Measurements from ENCODE around the gene BLMH.

Gene BLMH

GRCh38 chr17:30249460-30249859, 42.3 kb downstream of the BLMH start:
- no peaks in the 10 kb centered on the region for H3K9me3 Mint-ChIP-seq
- H3K4me1 Mint-ChIP-seq (ENCODE audit: low read depth): no peaks in the 10 kb centered on the region
- H3K4me3 Mint-ChIP-seq: no peak overlapping the region
- H3K27ac Mint-ChIP-seq: no peak overlapping the region
- H3K36me3 Mint-ChIP-seq (ENCODE audit: low read depth): peaks cover 36% of the 10 kb centered on the region
- no peaks in the 10 kb centered on the region for H3K27me3 Mint-ChIP-seq (ENCODE audit: low read depth)

DNA sequence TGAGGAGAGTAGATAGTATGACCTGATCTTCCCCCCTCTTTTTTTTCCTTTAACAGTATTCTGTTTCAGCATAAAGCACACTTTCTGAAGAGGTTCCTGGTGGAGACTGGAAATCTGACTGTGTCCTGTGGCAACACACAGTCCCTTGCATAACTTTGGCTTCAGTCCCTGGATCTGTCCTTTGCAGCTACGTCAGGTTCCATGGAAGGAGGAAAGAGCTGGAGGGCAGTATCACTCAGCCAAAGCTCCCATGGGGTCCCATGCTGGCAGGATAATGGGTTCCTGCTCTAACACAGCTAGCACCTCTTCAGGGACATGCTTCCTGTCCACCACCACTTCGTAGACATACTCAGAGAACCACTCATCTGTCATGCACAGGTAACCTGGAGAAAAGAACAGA, 43.0 kb downstream of the BLMH start:
- Mint-ChIP-seq H3K9me3 (no peaks in the 10 kb centered on the region), H3K4me3 (no peak overlapping the region), H3K27ac (no peak overlapping the region), H3K27me3 (ENCODE audit: low read depth) (no peaks in the 10 kb centered on the region), H3K36me3 (ENCODE audit: low read depth) (peaks cover 36% of the 10 kb centered on the region), H3K4me1 (ENCODE audit: low read depth) (no peaks in the 10 kb centered on the region)

DNA sequence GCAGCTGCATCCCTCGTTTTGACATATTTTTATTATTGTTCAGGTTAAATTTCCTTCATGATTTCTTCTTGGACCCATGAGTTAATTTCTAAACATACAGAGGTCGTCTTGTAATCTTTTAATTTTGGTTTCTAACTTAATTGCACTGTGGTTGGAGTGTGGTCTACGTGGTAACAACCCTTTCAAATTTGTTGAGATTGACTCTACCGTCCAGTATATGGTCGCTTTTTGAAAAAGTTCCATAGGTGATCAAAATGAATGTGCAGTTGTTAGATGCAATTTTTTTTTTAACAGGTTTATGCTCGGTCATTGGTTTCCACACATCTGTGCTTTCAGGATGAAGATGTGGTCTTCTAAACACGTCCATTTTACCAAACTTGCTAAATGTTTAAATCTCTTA, 45.3 kb downstream of the BLMH start:
- Mint-ChIP-seq H3K4me1 (ENCODE audit: low read depth) (peaks cover 3% of the 10 kb centered on the region), H3K27ac (no peak overlapping the region)

GRCh38 chr17:30244853-30245385, 46.8 kb downstream of the BLMH start:
- peaks cover 9% of the 10 kb centered on the region for H3K27me3 Mint-ChIP-seq (ENCODE audit: low read depth)
- H3K4me3 Mint-ChIP-seq: no peak overlapping the region
- no peaks in the 10 kb centered on the region for H3K9me3 Mint-ChIP-seq
- peaks cover 3% of the 10 kb centered on the region for H3K4me1 Mint-ChIP-seq (ENCODE audit: low read depth)
- H3K36me3 Mint-ChIP-seq (ENCODE audit: low read depth): peaks cover 24% of the 10 kb centered on the region
- H3K27ac Mint-ChIP-seq: no peak overlapping the region

More for the DNA sequence above, 45.3 kb downstream of the BLMH start:
- Mint-ChIP-seq H3K9me3 (no peaks in the 10 kb centered on the region), H3K27me3 (ENCODE audit: low read depth) (peaks cover 4% of the 10 kb centered on the region), H3K36me3 (ENCODE audit: low read depth) (peaks cover 31% of the 10 kb centered on the region), H3K4me3 (no peak overlapping the region)

DNA sequence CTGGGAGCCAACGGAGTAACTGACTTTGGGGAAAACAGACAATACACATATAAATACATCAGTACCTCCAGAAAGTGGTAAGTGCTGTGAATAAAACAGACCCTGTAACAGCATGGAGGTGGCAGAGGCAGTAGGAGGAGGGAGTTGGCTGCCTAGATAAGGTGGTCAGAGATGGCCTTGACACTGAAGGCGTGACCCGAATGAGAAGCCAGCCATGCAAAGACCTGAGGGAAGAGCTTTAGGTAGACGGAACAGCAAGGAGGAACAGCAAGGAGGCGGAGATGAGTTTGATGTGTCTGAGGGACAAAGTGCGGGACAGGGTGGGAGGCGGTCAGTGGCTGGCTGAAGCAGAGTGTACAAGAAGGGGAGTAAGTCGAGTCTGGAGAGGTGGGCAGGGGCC, 48.2 kb downstream of the BLMH start:
- Mint-ChIP-seq H3K4me1 (ENCODE audit: low read depth) (peaks cover 6% of the 10 kb centered on the region), H3K27ac (no peak overlapping the region), H3K36me3 (ENCODE audit: low read depth) (peaks cover 18% of the 10 kb centered on the region), H3K4me3 (no peak overlapping the region), H3K9me3 (no peaks in the 10 kb centered on the region), H3K27me3 (ENCODE audit: low read depth) (peaks cover 21% of the 10 kb centered on the region)

- Mint-ChIP-seq H3K27ac (no peak overlapping the region), H3K27me3 (ENCODE audit: low read depth) (peaks cover 27% of the 10 kb centered on the region), H3K4me3 (no peak overlapping the region), H3K4me1 (ENCODE audit: low read depth) (peaks cover 7% of the 10 kb centered on the region), H3K9me3 (no peaks in the 10 kb centered on the region), H3K36me3 (ENCODE audit: low read depth) (peaks cover 13% of the 10 kb centered on the region)
These were observed 48.7 kb downstream of the BLMH start for GRCh38 chr17:30243002-30243401.

GRCh38 chr17:30241051-30241450, 50.7 kb downstream of the BLMH start:
- Mint-ChIP-seq H3K4me3 (no peak overlapping the region), H3K9me3 (no peaks in the 10 kb centered on the region), H3K27ac (no peak overlapping the region), H3K27me3 (ENCODE audit: low read depth) (peaks cover 45% of the 10 kb centered on the region), H3K4me1 (ENCODE audit: low read depth) (peaks cover 13% of the 10 kb centered on the region), H3K36me3 (ENCODE audit: low read depth) (peaks cover 2% of the 10 kb centered on the region)

- peaks cover 14% of the 10 kb centered on the region for H3K4me1 Mint-ChIP-seq (ENCODE audit: low read depth)
- H3K4me3 Mint-ChIP-seq: no peak overlapping the region
- no peak overlapping the region for H3K27ac Mint-ChIP-seq
- H3K36me3 Mint-ChIP-seq (ENCODE audit: low read depth): peaks cover 2% of the 10 kb centered on the region
- H3K9me3 Mint-ChIP-seq: no peaks in the 10 kb centered on the region
- H3K27me3 Mint-ChIP-seq (ENCODE audit: low read depth): peaks cover 48% of the 10 kb centered on the region
These were observed 51.6 kb downstream of the BLMH start for GRCh38 chr17:30240177-30240576.

GRCh38 chr17:30239089-30239462, 52.7 kb downstream of the BLMH start:
- Mint-ChIP-seq H3K36me3 (ENCODE audit: low read depth) (peaks cover 2% of the 10 kb centered on the region), H3K4me1 (ENCODE audit: low read depth) (peaks cover 20% of the 10 kb centered on the region), H3K4me3 (no peak overlapping the region), H3K27me3 (ENCODE audit: low read depth) (peaks cover 59% of the 10 kb centered on the region), H3K27ac (no peak overlapping the region), H3K9me3 (no peaks in the 10 kb centered on the region)

DNA sequence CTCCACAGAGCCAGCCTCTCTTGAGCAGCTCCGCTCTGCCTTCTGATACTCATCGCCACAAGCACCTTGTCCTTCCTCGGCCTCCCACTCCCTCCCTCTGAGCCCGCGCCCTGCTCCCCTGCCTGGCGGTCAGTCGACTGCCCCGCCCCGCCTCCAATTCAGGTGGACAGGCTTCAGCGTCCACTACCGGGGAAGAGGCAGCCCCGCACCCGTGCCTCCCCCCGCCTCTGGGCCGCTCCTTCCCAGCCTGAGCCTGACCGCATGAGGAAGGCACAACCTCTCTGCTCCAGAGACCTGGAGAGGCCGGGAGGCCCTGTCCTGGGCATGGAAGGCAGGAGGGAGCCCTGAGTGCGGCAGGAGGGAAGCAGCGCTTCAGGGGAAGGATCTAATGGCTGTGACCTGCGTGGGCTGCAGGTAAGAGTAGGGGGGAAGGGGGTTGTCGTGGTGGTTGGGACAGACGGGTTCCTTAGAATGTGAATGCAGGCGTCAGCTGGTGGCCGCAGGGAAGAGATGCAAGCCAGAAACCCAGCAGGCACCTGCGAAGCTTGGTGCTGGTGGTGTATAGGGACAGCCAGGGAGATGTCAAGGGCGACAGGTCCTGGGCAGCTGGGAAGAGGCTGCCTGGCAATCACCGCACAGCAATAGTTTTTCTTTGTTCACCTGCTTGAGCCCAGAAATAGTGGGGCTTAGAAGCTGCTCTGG, 53.2 kb downstream of the BLMH start:
- no peak overlapping the region for H3K4me3 Mint-ChIP-seq
- H3K27ac Mint-ChIP-seq: no peak overlapping the region
- peaks cover under 1% of the 10 kb centered on the region for H3K36me3 Mint-ChIP-seq (ENCODE audit: low read depth)
- H3K27me3 Mint-ChIP-seq (ENCODE audit: low read depth): peaks cover 64% of the 10 kb centered on the region
- H3K4me1 Mint-ChIP-seq (ENCODE audit: low read depth): peaks cover 19% of the 10 kb centered on the region
- no peaks in the 10 kb centered on the region for H3K9me3 Mint-ChIP-seq

DNA sequence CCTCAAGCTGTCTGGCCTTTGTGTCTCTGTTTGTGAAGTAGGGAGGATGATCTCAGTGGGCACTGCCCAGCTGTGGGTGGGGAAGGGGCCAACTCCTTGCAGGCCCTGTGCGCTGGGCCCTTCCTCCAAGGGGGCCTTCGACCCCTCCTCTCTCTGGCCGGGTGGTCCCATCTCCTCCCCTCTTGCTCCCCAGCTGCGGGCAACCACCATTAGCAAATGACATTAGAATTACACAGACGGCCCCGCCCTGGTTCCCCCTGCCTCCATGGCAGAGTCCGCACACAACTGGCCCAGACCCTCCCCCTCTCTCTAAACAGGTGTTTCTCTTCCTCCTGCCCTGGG, 53.8 kb downstream of the BLMH start:
- no peak overlapping the region for H3K4me3 Mint-ChIP-seq
- no peak overlapping the region for H3K27ac Mint-ChIP-seq
- H3K9me3 Mint-ChIP-seq: no peaks in the 10 kb centered on the region
- peaks cover 70% of the 10 kb centered on the region for H3K27me3 Mint-ChIP-seq (ENCODE audit: low read depth)
- peaks cover 17% of the 10 kb centered on the region for H3K4me1 Mint-ChIP-seq (ENCODE audit: low read depth)
- no peaks in the 10 kb centered on the region for H3K36me3 Mint-ChIP-seq (ENCODE audit: low read depth)

- H3K36me3 Mint-ChIP-seq (ENCODE audit: low read depth): no peaks in the 10 kb centered on the region
- H3K9me3 Mint-ChIP-seq: no peaks in the 10 kb centered on the region
- H3K4me3 Mint-ChIP-seq: no peak overlapping the region
- H3K27ac Mint-ChIP-seq: no peak overlapping the region
- H3K4me1 Mint-ChIP-seq (ENCODE audit: low read depth): peaks cover 17% of the 10 kb centered on the region
- peaks cover 75% of the 10 kb centered on the region for H3K27me3 Mint-ChIP-seq (ENCODE audit: low read depth)
These were observed 54.3 kb downstream of the BLMH start for GRCh38 chr17:30237296-30238002.

- H3K27ac Mint-ChIP-seq: no peak overlapping the region
- peak overlapping the region; percentile 49 for H3K4me3 Mint-ChIP-seq
- H3K36me3 Mint-ChIP-seq (ENCODE audit: low read depth): no peaks in the 10 kb centered on the region
- H3K9me3 Mint-ChIP-seq: no peaks in the 10 kb centered on the region
- H3K27me3 Mint-ChIP-seq (ENCODE audit: low read depth): peaks cover 77% of the 10 kb centered on the region
- peaks cover 17% of the 10 kb centered on the region for H3K4me1 Mint-ChIP-seq (ENCODE audit: low read depth)
These were observed 55.0 kb downstream of the BLMH start for GRCh38 chr17:30236766-30237165.

GRCh38 chr17:30236297-30236624, 55.5 kb downstream of the BLMH start:
- Mint-ChIP-seq H3K36me3 (ENCODE audit: low read depth) (no peaks in the 10 kb centered on the region), H3K4me1 (ENCODE audit: low read depth) (peaks cover 17% of the 10 kb centered on the region), H3K4me3 (peak overlapping the region; percentile 75), H3K27ac (no peak overlapping the region), H3K9me3 (no peaks in the 10 kb centered on the region), H3K27me3 (ENCODE audit: low read depth) (peaks cover 79% of the 10 kb centered on the region)

Measured in T-helper 1 cell treated with Interleukin-12 subunit alpha and Interleukin-12 subunit beta and Interleukin-4 antibody, amounts not matched to agents 30 μg/mL and 1 μg/mL, for 36 hours (primary cell).